ENCODE data around the gene HEYL.

GRCh38 chr1:39668111-39668510 is 28.7 kb upstream of the HEYL start:
- TF ChIP-seq POLR2A (IDR thresholded peaks at IDR 0.05), result no peak
- TF ChIP-seq CTCF (IDR thresholded peaks at IDR 0.05 in 4 of 5, conservative IDR thresholded peaks at IDR 0.05 in 1 of 5), result no peak
